ENCODE measurements around the gene ZNF451. TPM values are rescaled to one million over a fixed set of nuclear protein-coding genes. Genes with fewer than 3 reads are reported as not detected.

Gene ZNF451
- total RNA-seq, 1 donor from 2014 or later: 34.4 TPM

DNA sequence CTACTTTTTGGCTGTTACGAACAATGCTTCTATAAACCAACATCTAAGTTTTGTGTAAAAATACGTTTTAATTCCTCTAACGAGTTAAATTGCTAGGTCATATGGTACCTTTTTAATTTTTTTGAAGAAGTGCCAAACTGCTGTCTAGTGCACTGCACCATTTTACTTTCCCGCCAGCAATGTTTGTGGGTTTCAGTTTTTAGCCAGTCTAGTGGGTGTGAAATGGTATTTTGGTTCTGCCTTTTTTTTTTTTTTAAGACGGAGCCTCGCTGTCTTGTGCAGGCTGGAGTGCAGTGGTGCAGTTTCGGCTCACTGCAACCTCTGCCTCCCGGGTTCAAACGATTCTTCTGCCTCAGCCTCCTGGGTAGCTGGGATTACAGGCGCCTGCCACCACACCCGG lies 48.0 kb downstream of the ZNF451 start:
- Histone ChIP-seq H3K4me3 (ENCODE audit: low read depth, low read length) (no peak overlapping the region), H3K27me3 (ENCODE audit: control insufficient read depth, insufficient read depth, low read length) (no peaks in the 10 kb centered on the region), H3K36me3 (ENCODE audit: control insufficient read depth, insufficient read depth, low read length) (no peaks in the 10 kb centered on the region)
- TF ChIP-seq, protein P1, sequence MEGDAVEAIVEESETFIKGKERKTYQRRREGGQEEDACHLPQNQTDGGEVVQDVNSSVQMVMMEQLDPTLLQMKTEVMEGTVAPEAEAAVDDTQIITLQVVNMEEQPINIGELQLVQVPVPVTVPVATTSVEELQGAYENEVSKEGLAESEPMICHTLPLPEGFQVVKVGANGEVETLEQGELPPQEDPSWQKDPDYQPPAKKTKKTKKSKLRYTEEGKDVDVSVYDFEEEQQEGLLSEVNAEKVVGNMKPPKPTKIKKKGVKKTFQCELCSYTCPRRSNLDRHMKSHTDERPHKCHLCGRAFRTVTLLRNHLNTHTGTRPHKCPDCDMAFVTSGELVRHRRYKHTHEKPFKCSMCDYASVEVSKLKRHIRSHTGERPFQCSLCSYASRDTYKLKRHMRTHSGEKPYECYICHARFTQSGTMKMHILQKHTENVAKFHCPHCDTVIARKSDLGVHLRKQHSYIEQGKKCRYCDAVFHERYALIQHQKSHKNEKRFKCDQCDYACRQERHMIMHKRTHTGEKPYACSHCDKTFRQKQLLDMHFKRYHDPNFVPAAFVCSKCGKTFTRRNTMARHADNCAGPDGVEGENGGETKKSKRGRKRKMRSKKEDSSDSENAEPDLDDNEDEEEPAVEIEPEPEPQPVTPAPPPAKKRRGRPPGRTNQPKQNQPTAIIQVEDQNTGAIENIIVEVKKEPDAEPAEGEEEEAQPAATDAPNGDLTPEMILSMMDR (IDR thresholded peaks at IDR 0.05; ENCODE audit: insufficient read depth, low read length, poor library complexity, severe bottlenecking): no peak
- DNase-seq (ENCODE audit: low read depth): no peak

DNA sequence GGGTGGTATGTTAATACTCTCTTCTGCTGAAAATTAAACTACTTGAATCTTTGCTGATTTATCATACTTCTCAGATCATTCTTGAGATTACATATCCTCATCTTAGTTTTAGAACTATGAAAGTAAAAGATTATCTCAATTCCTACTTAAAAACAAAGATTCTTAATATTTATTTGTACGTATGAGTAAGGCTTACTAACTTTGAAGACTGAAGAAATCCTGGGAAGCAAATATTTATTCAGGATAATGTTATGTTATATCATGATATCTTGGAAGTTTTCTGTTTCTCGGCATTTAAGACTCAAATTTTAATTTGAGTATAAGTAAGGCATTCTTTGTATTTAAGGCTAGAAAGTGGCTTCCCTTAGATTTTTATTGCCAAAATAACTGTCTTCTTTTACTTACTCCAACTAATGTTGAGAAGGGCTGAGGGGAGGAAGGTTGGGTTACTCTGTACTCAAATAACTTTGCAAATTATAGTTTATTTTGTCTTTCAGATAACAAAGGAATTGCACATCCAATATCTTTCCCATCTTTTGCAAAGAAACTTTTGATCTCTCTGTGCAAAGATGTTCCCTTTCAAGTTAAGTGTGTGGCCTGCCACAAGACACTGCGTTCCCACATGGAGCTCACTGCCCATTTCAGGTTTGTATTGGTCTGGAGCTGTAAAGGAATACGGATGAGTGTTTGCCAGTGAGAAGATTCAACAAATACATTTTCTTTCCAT lies 51.6 kb downstream of the ZNF451 start:
- TF ChIP-seq, protein P1 (IDR thresholded peaks at IDR 0.05; ENCODE audit: insufficient read depth, low read length, poor library complexity, severe bottlenecking): no peak
- DNase-seq (ENCODE audit: low read depth): no peak
- H3K4me3 ChIP-seq (ENCODE audit: low read depth, low read length): no peak overlapping the region
- H3K36me3 ChIP-seq (ENCODE audit: control insufficient read depth, insufficient read depth, low read length): no peaks in the 10 kb centered on the region
- no peaks in the 10 kb centered on the region for H3K27me3 ChIP-seq (ENCODE audit: control insufficient read depth, insufficient read depth, low read length)

DNA sequence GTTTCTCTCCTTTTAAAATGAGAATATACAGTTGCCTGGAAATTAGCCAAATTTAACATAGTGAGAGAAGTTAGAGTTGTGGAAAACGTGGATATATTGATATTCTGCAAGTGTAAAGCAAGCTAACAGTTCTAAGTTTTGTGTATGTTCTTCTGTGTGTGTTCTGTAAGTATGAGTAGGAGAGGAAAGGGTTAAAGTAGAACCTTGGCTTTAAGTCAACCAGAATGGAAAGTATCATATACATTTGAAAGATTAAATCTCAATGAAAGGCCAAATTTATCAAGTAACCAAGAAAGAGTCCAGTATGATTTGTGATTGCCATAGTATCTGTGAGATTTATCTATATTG lies 52.2 kb downstream of the ZNF451 start:
- peaks cover 1% of the 10 kb centered on the region for H3K36me3 ChIP-seq (ENCODE audit: control insufficient read depth, insufficient read depth, low read length)
- H3K27me3 ChIP-seq (ENCODE audit: control insufficient read depth, insufficient read depth, low read length): no peaks in the 10 kb centered on the region
- TF ChIP-seq, protein P1 (IDR thresholded peaks at IDR 0.05; ENCODE audit: insufficient read depth, low read length, poor library complexity, severe bottlenecking): no peak
- no peak for DNase-seq (ENCODE audit: low read depth)
- no peak overlapping the region for H3K4me3 ChIP-seq (ENCODE audit: low read depth, low read length)

DNA sequence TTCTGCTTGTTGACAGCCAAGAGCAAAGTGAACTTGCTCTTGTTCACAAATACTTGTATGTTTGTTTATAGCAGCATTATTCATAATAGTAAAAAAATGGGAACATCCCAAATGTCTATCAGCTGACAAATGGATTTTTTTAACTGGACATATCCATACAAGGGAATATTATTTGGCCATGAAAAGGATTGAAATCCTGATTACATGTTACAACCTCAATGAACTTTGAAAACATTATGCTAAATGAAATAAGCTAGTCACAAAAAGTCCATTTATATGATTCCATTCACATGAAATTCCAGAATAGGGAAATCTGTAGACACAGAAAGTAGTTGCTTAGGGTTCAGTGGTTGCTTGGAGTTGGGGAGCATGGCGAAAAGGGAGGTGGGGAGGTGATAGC lies 53.7 kb downstream of the ZNF451 start:
- TF ChIP-seq, protein P1 (IDR thresholded peaks at IDR 0.05; ENCODE audit: insufficient read depth, low read length, poor library complexity, severe bottlenecking): no peak
- peaks cover 2% of the 10 kb centered on the region for H3K36me3 ChIP-seq (ENCODE audit: control insufficient read depth, insufficient read depth, low read length)

DNA sequence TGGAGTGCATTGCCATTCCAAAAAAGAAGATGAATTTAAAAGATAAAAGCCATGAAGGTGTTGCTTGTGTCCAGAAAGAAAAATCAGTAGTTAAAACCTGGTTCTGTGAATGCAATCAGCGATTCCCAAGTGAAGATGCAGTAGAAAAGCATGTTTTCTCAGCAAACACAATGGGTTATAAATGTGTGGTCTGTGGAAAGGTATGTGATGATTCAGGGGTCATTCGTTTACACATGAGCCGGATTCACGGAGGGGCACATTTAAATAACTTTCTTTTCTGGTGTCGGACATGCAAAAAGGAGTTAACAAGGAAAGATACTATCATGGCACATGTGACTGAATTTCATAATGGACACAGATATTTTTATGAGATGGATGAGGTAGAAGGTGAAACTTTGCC lies 57.4 kb downstream of the ZNF451 start:
- Histone ChIP-seq H3K36me3 (ENCODE audit: control insufficient read depth, insufficient read depth, low read length) (peaks cover 2% of the 10 kb centered on the region), H3K4me3 (ENCODE audit: low read depth, low read length) (no peak overlapping the region), H3K27me3 (ENCODE audit: control insufficient read depth, insufficient read depth, low read length) (no peaks in the 10 kb centered on the region)
- TF ChIP-seq, protein P1 (IDR thresholded peaks at IDR 0.05; ENCODE audit: insufficient read depth, low read length, poor library complexity, severe bottlenecking): no peak
- peak; percentile 9 for DNase-seq (ENCODE audit: low read depth)

More for the DNA sequence above, 53.7 kb downstream of the ZNF451 start:
- DNase-seq (ENCODE audit: low read depth): no peak
- H3K4me3 ChIP-seq (ENCODE audit: low read depth, low read length): no peak overlapping the region
- H3K27me3 ChIP-seq (ENCODE audit: control insufficient read depth, insufficient read depth, low read length): no peaks in the 10 kb centered on the region
